Gastroesophageal sphincter (tissue), 4 donors: ENCODE results near the gene CNTNAP5. TPM values are rescaled to one million over a fixed set of nuclear protein-coding genes. Genes with fewer than 3 reads are reported as not detected.

Experiments used
- ATAC-seq: fragments of 150-250 bp; one replicate; pipeline ENCODE4 v1.9.1; 2016; ENCODE audit warnings: mild to moderate bottlenecking, moderate library complexity
- H3K27ac ChIP-seq, 4 donors: fragments of 200-600 bp; sonication (generic) in 3 of 4; 1 replicate in 3 of 4; 2 replicates in 1 of 4; pipeline ENCODE4 v1.5.1; 2016 to 2019
- H3K27me3 ChIP-seq: fragments of 200-600 bp; sonication (generic); one replicate; pipeline ENCODE4 v1.5.1; 2019
- H3K36me3 ChIP-seq, 2 donors: fragments of 200-600 bp; sonication (generic); one replicate each; pipeline ENCODE4 v1.5.1; 2019; ENCODE audit warnings: control low read depth in 1 of 2
- H3K4me1 ChIP-seq, 3 donors: fragments of 200-600 bp; sonication (generic); 1 replicate in 2 of 3; 2 replicates in 1 of 3; pipeline ENCODE4 v1.5.1; 2016 to 2019; ENCODE audit warnings: control low read depth in 2 of 3
- H3K4me3 ChIP-seq, 2 donors: fragments of 200-600 bp; sonication (generic); one replicate each; pipeline ENCODE4 v1.5.1; 2019; ENCODE audit warnings: mild to moderate bottlenecking in 1 of 2, moderate library complexity in 1 of 2
- H3K9me3 ChIP-seq, 3 donors: fragments of 200-600 bp; sonication (generic); one replicate each; pipeline ENCODE4 v1.5.1; 2017 to 2019; ENCODE audit warnings: control low read depth in 2 of 3
- CTCF ChIP-seq, 4 experiments: fragments of 200-600 bp in 2 of 4; fragments of 450-650 bp in 2 of 4; sonication (generic) in 1 of 4; IDR thresholded peaks; one replicate each; pipeline ENCODE4 v1.5.1; 2017 to 2019; ENCODE audit warnings: antibody characterized with exemption in 4 of 4, mild to moderate bottlenecking in 2 of 4, moderate library complexity in 2 of 4
- EP300 ChIP-seq: sonication (generic); formaldehyde crosslinking; IDR thresholded peaks from one replicate; pipeline ENCODE4 v1.6.1; 2017; ENCODE audit warnings: antibody characterized with exemption, mild to moderate bottlenecking
- POLR2A ChIP-seq, 2 donors: fragments of 450-650 bp; IDR thresholded peaks; one replicate each; pipeline ENCODE4 v1.6.1; 2017; ENCODE audit warnings: antibody characterized with exemption in 2 of 2, mild to moderate bottlenecking in 2 of 2, moderate library complexity in 1 of 2
- POLR2AphosphoS5 ChIP-seq: sonication (generic); formaldehyde crosslinking; IDR thresholded peaks from one replicate; pipeline ENCODE4 v1.6.1; 2017; ENCODE audit warnings: antibody characterized with exemption
- WGBS, 2 donors: methylation state at CpG; one replicate each; pipeline ENCODE4 v1.1.5; 2018; ENCODE audit warnings: low coverage in 1 of 2; 5-methylcytosine and 5-hydroxymethylcytosine counted together
- total RNA-seq, 4 donors: library from RNA; depleted of rRNA; stranded (reverse); fragments of >200 nt; gene quantifications; one replicate each; pipeline ENCODE4 v1.1.0, GENCODE V29; 2016

The CNTNAP5 gene
- total RNA-seq, 4 donors from 2014 or later: 3.2 TPM; not detected in 3

GRCh38 chr2:124647663-124648062 is 622.6 kb downstream of the CNTNAP5 start:
- no peaks in the 10 kb centered on the region for H3K4me1 ChIP-seq
- TF ChIP-seq POLR2A (IDR thresholded peaks at IDR 0.05): no peak
- no peak for TF ChIP-seq EP300
- no peak for TF ChIP-seq CTCF (IDR thresholded peaks at IDR 0.05)
- 40 to 83% methylated on average over 1 to 2 of the region's 12 CpGs for WGBS, 2 donors
- H3K36me3 ChIP-seq: no peaks in the 10 kb centered on the region
- H3K9me3 ChIP-seq: no peaks in the 10 kb centered on the region
- no peak overlapping the region for H3K27ac ChIP-seq
- no peak overlapping the region for H3K4me3 ChIP-seq
- no peak for ATAC-seq
- H3K27me3 ChIP-seq: no peaks in the 10 kb centered on the region

- H3K9me3 ChIP-seq: no peaks in the 10 kb centered on the region
- H3K27me3 ChIP-seq: no peaks in the 10 kb centered on the region
- H3K36me3 ChIP-seq: no peaks in the 10 kb centered on the region
- H3K4me1 ChIP-seq: no peaks in the 10 kb centered on the region
- no peak for ATAC-seq
- H3K27ac ChIP-seq: no peak overlapping the region
- H3K4me3 ChIP-seq: no peak overlapping the region
- WGBS, 2 donors: 70 to 80% methylated on average over 4 to 6 of the region's 6 CpGs
- TF ChIP-seq POLR2A (IDR thresholded peaks at IDR 0.05) (no peak), EP300 (no peak), CTCF (IDR thresholded peaks at IDR 0.05) (no peak), POLR2AphosphoS5 (no peak)
Measured at GRCh38 chr2:124649001-124649400, 623.9 kb downstream of the CNTNAP5 start.

GRCh38 chr2:124652099-124652498 is 627.0 kb downstream of the CNTNAP5 start:
- H3K4me1 ChIP-seq: no peaks in the 10 kb centered on the region
- no peak overlapping the region for H3K4me3 ChIP-seq
- no peak for ATAC-seq
- no peaks in the 10 kb centered on the region for H3K36me3 ChIP-seq
- no peaks in the 10 kb centered on the region for H3K9me3 ChIP-seq
- whole genome bisulfite sequencing, 2 donors: 88% methylated on average over 1 of the region's 1 CpG; no CpG with 5 or more reads in 1 of the 2 donors
- no peaks in the 10 kb centered on the region for H3K27me3 ChIP-seq
- TF ChIP-seq POLR2AphosphoS5: no peak
- H3K27ac ChIP-seq: no peak overlapping the region

GRCh38 chr2:124658373-124658772 is 633.3 kb downstream of the CNTNAP5 start:
- WGBS, 2 donors: 48 to 70% methylated on average over 3 of the region's 3 CpGs
- no peaks in the 10 kb centered on the region for H3K9me3 ChIP-seq
- no peak for ATAC-seq
- H3K4me3 ChIP-seq: no peak overlapping the region
- no peak overlapping the region for H3K27ac ChIP-seq
- no peaks in the 10 kb centered on the region for H3K4me1 ChIP-seq
- no peak for TF ChIP-seq CTCF (IDR thresholded peaks at IDR 0.05)
- TF ChIP-seq POLR2AphosphoS5: no peak
- no peak for TF ChIP-seq POLR2A (IDR thresholded peaks at IDR 0.05)
- TF ChIP-seq EP300: no peak
- no peaks in the 10 kb centered on the region for H3K36me3 ChIP-seq
- H3K27me3 ChIP-seq: no peaks in the 10 kb centered on the region

GRCh38 chr2:124661558-124661957 is 636.5 kb downstream of the CNTNAP5 start:
- Histone ChIP-seq H3K9me3 (no peaks in the 10 kb centered on the region), H3K36me3 (no peaks in the 10 kb centered on the region), H3K4me3 (no peak overlapping the region), H3K4me1 (no peaks in the 10 kb centered on the region), H3K27ac (no peak overlapping the region), H3K27me3 (no peaks in the 10 kb centered on the region)
- TF ChIP-seq EP300 (no peak), CTCF (IDR thresholded peaks at IDR 0.05) (no peak), POLR2AphosphoS5 (no peak), POLR2A (IDR thresholded peaks at IDR 0.05) (no peak)
- ATAC-seq: no peak
